Liver (tissue), 9 donors: ENCODE data around the gene NRG2. TPM values are rescaled to one million over a fixed set of nuclear protein-coding genes. Genes with fewer than 3 reads are reported as not detected.

Experiments used
- DNase-seq: peaks from one replicate; pipeline ENCODE4 v3.0.0-alpha.2; 2017; ENCODE audit warnings: low spot score
- H3K27ac ChIP-seq, 2 donors: one replicate each; pipeline ENCODE4 v1.7.0; 2013; ENCODE audit warnings: inconsistent platforms in 2 of 2, low read length in 2 of 2, control low read depth in 1 of 2, low read depth in 1 of 2, mild to moderate bottlenecking in 1 of 2
- H3K27me3 ChIP-seq, 4 donors: one replicate each; pipeline versions ENCODE4 v1.6.1 to v1.7.0; 2013; ENCODE audit warnings: low read length in 3 of 4, inconsistent platforms in 1 of 4, mild to moderate bottlenecking in 1 of 4, moderate library complexity in 1 of 4; ENCODE audit not compliant: control insufficient read depth in 4 of 4, insufficient read depth in 4 of 4
- H3K36me3 ChIP-seq, 4 donors: one replicate each; pipeline versions ENCODE4 v1.6.1 to v1.7.0; 2013; ENCODE audit warnings: low read length in 3 of 4, mild to moderate bottlenecking in 3 of 4, low read depth in 1 of 4, moderate library complexity in 1 of 4; ENCODE audit not compliant: control insufficient read depth in 4 of 4, insufficient read depth in 3 of 4
- H3K4me1 ChIP-seq, 4 donors: one replicate each; pipeline versions ENCODE4 v1.6.1 to v1.7.0; 2013; ENCODE audit warnings: low read length in 3 of 4, mild to moderate bottlenecking in 3 of 4, moderate library complexity in 1 of 4; ENCODE audit not compliant: control insufficient read depth in 4 of 4, insufficient read depth in 4 of 4
- H3K4me3 ChIP-seq, 3 donors: one replicate each; pipeline versions ENCODE4 v1.6.1 to v1.7.0; 2013; ENCODE audit warnings: low read length in 3 of 3, control low read depth in 1 of 3, low read depth in 1 of 3, mild to moderate bottlenecking in 1 of 3
- H3K9ac ChIP-seq, 2 donors: one replicate each; pipeline ENCODE4 v1.7.0; 2013; ENCODE audit warnings: low read length in 2 of 2, mild to moderate bottlenecking in 2 of 2, moderate library complexity in 2 of 2, control low read depth in 1 of 2, low read depth in 1 of 2
- H3K9me3 ChIP-seq, 4 donors: one replicate each; pipeline versions ENCODE4 v1.6.1 to v1.7.0; 2013; ENCODE audit warnings: low read length in 3 of 4; ENCODE audit not compliant: control insufficient read depth in 4 of 4
- CTCF ChIP-seq: fragments of 150-350 bp; IDR thresholded peaks from 2 replicates; pipeline ENCODE4 v1.5.1; 2017; ENCODE audit warnings: improper control_type of control experiment, low read depth, low read length; ENCODE audit not compliant: missing input control
- EGR1 ChIP-seq, 2 donors: IDR thresholded peaks; 2 replicates each; pipeline ENCODE4 v1.6.1; 2016 to 2018; ENCODE audit warnings: antibody characterized with exemption in 2 of 2, low read depth in 2 of 2
- FOXA1 ChIP-seq: IDR thresholded peaks from 2 replicates; pipeline ENCODE4 v1.6.1; 2016; ENCODE audit warnings: antibody characterized with exemption
- FOXA2 ChIP-seq: IDR thresholded peaks from 2 replicates; pipeline ENCODE4 v1.6.1; 2016; ENCODE audit warnings: antibody characterized with exemption
- GABPA ChIP-seq, 2 donors: IDR thresholded peaks in 1 of 2; conservative IDR thresholded peaks in 1 of 2; 2 replicates each; pipeline ENCODE4 v1.6.1; 2016; ENCODE audit warnings: antibody characterized with exemption in 2 of 2, mild to moderate bottlenecking in 1 of 2, moderate library complexity in 1 of 2
- HNF4A ChIP-seq, 2 donors: conservative IDR thresholded peaks; 2 replicates each; pipeline ENCODE4 v1.6.1; 2016; ENCODE audit warnings: antibody characterized with exemption in 2 of 2, mild to moderate bottlenecking in 2 of 2
- HNF4G ChIP-seq: IDR thresholded peaks from 2 replicates; pipeline ENCODE4 v1.6.1; 2016; ENCODE audit warnings: antibody characterized with exemption
- JUND ChIP-seq, 2 donors: IDR thresholded peaks; 2 replicates each; pipeline ENCODE4 v1.6.1; 2016; ENCODE audit warnings: antibody characterized with exemption in 2 of 2
- NR2F2 ChIP-seq: IDR thresholded peaks from 2 replicates; pipeline ENCODE4 v1.6.1; 2016; ENCODE audit warnings: antibody characterized with exemption
- RAD21 ChIP-seq, 2 donors: IDR thresholded peaks; 2 replicates each; pipeline ENCODE4 v1.6.1; 2016; ENCODE audit warnings: antibody characterized with exemption in 2 of 2, mild to moderate bottlenecking in 2 of 2
- REST ChIP-seq: IDR thresholded peaks from 2 replicates; pipeline ENCODE4 v1.6.1; 2016; ENCODE audit warnings: antibody characterized with exemption, mild to moderate bottlenecking
- RXRA ChIP-seq, 2 donors: IDR thresholded peaks; 2 replicates each; pipeline ENCODE4 v1.6.1; 2017 to 2018; ENCODE audit warnings: antibody characterized with exemption in 2 of 2, mild to moderate bottlenecking in 1 of 2
- SP1 ChIP-seq: IDR thresholded peaks from 2 replicates; pipeline ENCODE4 v1.6.1; 2018; ENCODE audit warnings: antibody characterized with exemption, mild to moderate bottlenecking
- TAF1 ChIP-seq: conservative IDR thresholded peaks from 2 replicates; pipeline ENCODE4 v1.6.1; 2016; ENCODE audit warnings: antibody characterized with exemption, mild to moderate bottlenecking
- YY1 ChIP-seq: IDR thresholded peaks from 2 replicates; pipeline ENCODE4 v1.6.1; 2016; ENCODE audit warnings: antibody characterized with exemption, mild to moderate bottlenecking
- WGBS: extraction: QIAGEN DNeasy Blood & Tissue Kit; methylation state at CpG from one replicate; pipeline ENCODE4 v1.1.7; 2013; 5-methylcytosine and 5-hydroxymethylcytosine counted together
- polyA plus RNA-seq, 2 donors: library from polyadenylated mRNA; stranded (reverse) in 1 of 2; unstranded in 1 of 2; fragments of 200-250 nt in 1 of 2; fragments of >200 nt in 1 of 2; fragmentation: Nextera tagmentation in 1 of 2; extraction: Ambion mirVana in 1 of 2; gene quantifications; one replicate each; pipeline versions ENCODE4 v1.2.1 to v1.2.3, GENCODE V29; 2013 to 2015
- total RNA-seq, 2 donors: library from RNA; depleted of rRNA; stranded (reverse); fragments of >200 nt; gene quantifications; one replicate each; pipeline ENCODE4 v1.2.3, GENCODE V29; 2014
- TF ChIP-seq, protein P1 (sequence below): IDR thresholded peaks from 2 replicates; pipeline ENCODE4 v1.6.1; 2016; ENCODE audit warnings: antibody characterized with exemption
- TF ChIP-seq, protein P2 (sequence below): IDR thresholded peaks from 2 replicates; pipeline ENCODE4 v1.6.1; 2016; ENCODE audit warnings: antibody characterized with exemption
- TF ChIP-seq, protein P3 (sequence below): IDR thresholded peaks from 2 replicates; pipeline ENCODE4 v1.6.1; 2016; ENCODE audit warnings: antibody characterized with exemption
- donor health status: healthy.
- donor health status: healthy.
- donor health status: healthy.
- donor health status: healthy.
- donor health status: healthy.

NRG2 gene
- total and polyA plus RNA-seq, 4 donors, result 0.07 to 0.08 TPM; not detected in 2

- no peak overlapping the region for H3K27ac ChIP-seq
- no peaks in the 10 kb centered on the region for H3K36me3 ChIP-seq
- WGBS, result 89% methylated on average over 2 of the region's 2 CpGs
- H3K4me1 ChIP-seq, result no peaks in the 10 kb centered on the region
- H3K9ac ChIP-seq, result no peak overlapping the region
- no peaks in the 10 kb centered on the region for H3K9me3 ChIP-seq
- no peaks in the 10 kb centered on the region for H3K27me3 ChIP-seq
- no peak overlapping the region for H3K4me3 ChIP-seq
- TF ChIP-seq NR2F2 (peak; percentile 67), RXRA (IDR thresholded peaks at IDR 0.05) (no peak), RAD21 (IDR thresholded peaks at IDR 0.05) (no peak), GABPA (IDR thresholded peaks at IDR 0.05 in 1 of 2, conservative IDR thresholded peaks at IDR 0.05 in 1 of 2) (no peak), EGR1 (IDR thresholded peaks at IDR 0.05; ENCODE audit: low read depth in 2 of 2) (no peak)
- TF ChIP-seq, protein P1, sequence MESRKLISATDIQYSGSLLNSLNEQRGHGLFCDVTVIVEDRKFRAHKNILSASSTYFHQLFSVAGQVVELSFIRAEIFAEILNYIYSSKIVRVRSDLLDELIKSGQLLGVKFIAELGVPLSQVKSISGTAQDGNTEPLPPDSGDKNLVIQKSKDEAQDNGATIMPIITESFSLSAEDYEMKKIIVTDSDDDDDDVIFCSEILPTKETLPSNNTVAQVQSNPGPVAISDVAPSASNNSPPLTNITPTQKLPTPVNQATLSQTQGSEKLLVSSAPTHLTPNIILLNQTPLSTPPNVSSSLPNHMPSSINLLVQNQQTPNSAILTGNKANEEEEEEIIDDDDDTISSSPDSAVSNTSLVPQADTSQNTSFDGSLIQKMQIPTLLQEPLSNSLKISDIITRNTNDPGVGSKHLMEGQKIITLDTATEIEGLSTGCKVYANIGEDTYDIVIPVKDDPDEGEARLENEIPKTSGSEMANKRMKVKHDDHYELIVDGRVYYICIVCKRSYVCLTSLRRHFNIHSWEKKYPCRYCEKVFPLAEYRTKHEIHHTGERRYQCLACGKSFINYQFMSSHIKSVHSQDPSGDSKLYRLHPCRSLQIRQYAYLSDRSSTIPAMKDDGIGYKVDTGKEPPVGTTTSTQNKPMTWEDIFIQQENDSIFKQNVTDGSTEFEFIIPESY, result no peak
- DNase-seq, result no peak
Observed at GRCh38 chr5:139895647-139896046, 147.5 kb downstream of the NRG2 start.

GRCh38 chr5:139895046-139895445, 148.1 kb downstream of the NRG2 start:
- no peaks in the 10 kb centered on the region for H3K4me1 ChIP-seq
- H3K27ac ChIP-seq, result no peak overlapping the region
- 98% methylated on average over 5 of the region's 5 CpGs for WGBS

More at GRCh38 chr5:139895046-139895445, 148.1 kb downstream of the NRG2 start:
- TF ChIP-seq, protein P2, sequence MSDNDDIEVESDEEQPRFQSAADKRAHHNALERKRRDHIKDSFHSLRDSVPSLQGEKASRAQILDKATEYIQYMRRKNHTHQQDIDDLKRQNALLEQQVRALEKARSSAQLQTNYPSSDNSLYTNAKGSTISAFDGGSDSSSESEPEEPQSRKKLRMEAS, result no peak
- TF ChIP-seq EGR1 (IDR thresholded peaks at IDR 0.05; ENCODE audit: low read depth in 2 of 2) (no peak), RAD21 (IDR thresholded peaks at IDR 0.05) (no peak), FOXA2 (no peak), NR2F2 (no peak), GABPA (IDR thresholded peaks at IDR 0.05 in 1 of 2, conservative IDR thresholded peaks at IDR 0.05 in 1 of 2) (no peak), HNF4A (conservative IDR thresholded peaks at IDR 0.05) (no peak), REST (no peak), YY1 (no peak), CTCF (no peak), SP1 (no peak), HNF4G (no peak), FOXA1 (no peak), JUND (IDR thresholded peaks at IDR 0.05) (no peak), TAF1 (no peak), RXRA (IDR thresholded peaks at IDR 0.05) (no peak)
- TF ChIP-seq, protein P1, result no peak
- TF ChIP-seq, protein P3, sequence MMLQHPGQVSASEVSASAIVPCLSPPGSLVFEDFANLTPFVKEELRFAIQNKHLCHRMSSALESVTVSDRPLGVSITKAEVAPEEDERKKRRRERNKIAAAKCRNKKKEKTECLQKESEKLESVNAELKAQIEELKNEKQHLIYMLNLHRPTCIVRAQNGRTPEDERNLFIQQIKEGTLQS, result no peak
- Histone ChIP-seq H3K27me3 (no peaks in the 10 kb centered on the region), H3K36me3 (no peaks in the 10 kb centered on the region), H3K9me3 (no peaks in the 10 kb centered on the region), H3K9ac (no peak overlapping the region), H3K4me3 (no peak overlapping the region)
- no peak for DNase-seq
